ENCODE results near the gene OTUD6A.
A peak's percentile ranks its signal among the peaks of the same experiment; 100 is the strongest.
"Not testable (repeated sequence)": the region's sequence is repeated elsewhere in the genome, so short reads cannot be mapped to it uniquely, and the experiment has no call there.

The OTUD6A gene

DNA sequence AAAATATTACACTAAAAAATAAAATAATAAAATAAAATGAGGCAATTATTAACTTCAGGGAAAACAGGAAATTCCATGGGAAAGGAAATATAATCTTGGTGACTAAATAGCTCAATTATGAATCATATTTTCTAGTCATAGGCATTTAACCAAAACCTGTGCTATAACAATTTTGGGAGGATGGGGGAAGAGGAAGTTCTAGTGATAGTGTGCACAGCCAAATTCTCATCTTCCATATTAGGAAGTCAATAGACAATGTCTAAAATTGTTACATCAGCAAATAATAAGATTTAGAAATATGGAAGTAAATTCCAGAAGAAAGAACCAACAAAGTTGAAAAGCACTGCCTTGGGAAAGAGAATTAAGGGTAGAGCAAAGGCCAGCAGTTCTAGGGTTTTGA lies 15.3 kb upstream of the OTUD6A start:
- no peak for DNase-seq (ENCODE audit: low spot score)

DNA sequence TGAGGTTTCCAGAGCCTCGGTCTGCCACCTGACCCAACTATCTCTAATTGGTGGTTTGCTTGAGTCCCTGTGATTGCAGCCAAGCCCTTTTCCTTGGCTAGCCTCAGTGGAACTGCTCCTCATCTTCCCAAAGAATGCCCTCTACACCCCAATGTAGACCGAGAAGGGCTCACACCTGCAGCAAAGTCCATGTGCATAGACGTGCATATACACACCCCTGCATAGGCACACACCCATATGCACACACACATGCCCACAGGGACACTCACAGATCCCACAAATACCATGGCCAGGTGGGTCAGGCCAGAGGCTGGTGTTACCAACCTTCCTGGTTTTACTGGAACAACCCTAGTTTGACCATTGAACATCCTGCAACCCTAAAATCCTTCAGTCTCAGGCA lies 12.9 kb upstream of the OTUD6A start:
- no peak for DNase-seq (ENCODE audit: low spot score)

DNA sequence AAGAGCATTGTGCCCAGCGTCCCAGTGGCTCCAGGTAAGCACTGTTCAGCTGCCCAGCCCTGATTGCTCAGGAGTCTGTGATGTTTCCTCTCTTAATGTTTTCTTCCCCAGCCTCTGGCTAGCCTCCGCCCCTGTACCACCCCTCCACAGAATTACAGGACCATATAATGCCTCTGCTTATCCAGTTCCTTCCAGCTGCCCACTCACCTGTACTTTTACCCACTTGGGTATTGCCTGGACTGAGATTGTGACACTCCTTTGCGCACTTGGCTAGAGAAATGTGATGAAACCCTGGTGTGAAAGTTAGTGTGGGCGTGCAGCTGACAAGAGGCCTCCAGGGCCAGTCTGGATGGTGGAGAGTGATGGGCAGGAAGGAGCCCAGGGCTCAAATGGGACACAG lies 12.3 kb upstream of the OTUD6A start, which contains the start of gene AWAT2:
Gene AWAT2, minus strand, starts transcription at position 14 of the 400 bp plus-strand sequence. Its CDS starts 6 bp downstream, at position 8.
- DNase-seq (ENCODE audit: low spot score) = no peak

DNA sequence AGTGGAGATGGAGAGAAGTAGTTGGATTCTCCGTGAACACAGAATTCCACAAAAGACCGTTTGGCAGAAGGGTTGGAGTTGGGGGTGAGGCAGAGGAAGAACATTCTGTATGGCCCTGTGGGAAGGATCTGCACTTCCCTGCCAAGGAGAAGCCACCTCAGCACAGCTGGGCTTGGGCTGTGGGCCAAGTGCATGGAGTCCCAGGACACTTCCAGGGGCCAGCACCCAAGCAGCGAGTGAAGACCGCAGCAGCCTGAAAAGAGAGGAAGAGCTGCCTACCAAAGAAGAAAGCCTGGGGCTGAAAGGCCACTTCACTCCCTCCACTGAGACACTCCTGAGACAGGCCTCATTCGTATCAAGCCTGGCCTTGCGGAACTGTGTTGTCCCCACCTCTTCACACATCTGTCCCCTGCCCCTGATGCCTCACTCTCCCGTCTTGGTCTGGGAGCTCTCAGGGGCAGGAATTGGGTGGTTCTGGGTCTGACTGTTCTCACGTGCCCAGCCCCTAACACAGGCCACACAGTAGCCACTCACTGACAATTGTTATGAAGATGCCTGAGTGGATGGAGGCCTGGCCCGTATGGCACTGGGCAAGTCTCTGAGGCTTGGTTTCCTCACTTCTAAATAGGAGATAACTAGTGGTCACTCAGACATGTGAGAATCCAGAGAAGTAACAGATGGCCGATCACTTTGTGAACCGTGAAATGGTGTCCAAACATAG lies 9.2 kb upstream of the OTUD6A start:
- no peak for DNase-seq (ENCODE audit: low spot score)

DNA sequence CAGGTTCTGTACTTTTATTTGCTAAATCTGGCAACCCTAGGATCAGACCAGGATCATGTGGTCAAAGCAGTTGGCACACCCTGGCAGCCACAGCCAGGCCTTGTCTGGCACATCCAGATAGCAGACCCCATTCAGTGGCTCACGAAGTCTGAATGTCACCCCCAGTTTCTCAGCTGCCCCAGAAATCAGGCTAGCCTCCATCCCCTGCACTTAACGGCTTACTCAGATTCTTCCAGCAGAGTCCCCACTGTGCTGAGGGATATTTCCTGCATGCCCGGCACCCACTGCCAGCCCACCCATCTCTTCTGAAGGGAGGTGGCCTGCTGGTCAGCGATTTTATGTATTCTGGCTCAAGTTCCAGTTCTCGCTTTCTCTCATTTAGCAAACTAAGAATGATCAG lies 7.9 kb upstream of the OTUD6A start:
- no peak for DNase-seq (ENCODE audit: low spot score)

DNA sequence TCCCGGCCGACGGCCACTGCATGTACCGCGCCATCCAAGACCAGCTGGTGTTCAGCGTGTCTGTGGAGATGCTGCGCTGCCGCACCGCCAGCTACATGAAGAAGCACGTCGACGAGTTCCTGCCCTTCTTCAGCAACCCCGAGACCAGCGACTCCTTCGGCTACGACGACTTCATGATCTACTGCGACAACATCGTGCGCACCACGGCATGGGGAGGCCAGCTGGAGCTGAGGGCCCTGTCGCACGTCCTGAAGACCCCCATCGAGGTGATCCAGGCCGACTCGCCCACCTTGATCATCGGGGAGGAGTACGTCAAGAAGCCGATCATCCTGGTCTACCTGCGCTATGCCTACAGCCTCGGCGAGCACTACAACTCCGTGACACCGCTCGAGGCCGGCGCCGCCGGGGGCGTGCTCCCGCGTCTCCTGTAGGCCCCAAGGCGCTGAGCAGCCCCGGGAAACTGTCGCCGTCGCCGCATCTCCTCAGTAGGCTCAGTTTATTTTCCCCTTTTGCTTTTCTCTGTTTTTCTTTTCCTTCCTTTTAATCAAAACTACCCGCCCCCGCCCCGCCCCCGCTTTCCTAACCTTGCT lies 799 bp downstream of the OTUD6A start:
- no peak for DNase-seq (ENCODE audit: low spot score)

DNA sequence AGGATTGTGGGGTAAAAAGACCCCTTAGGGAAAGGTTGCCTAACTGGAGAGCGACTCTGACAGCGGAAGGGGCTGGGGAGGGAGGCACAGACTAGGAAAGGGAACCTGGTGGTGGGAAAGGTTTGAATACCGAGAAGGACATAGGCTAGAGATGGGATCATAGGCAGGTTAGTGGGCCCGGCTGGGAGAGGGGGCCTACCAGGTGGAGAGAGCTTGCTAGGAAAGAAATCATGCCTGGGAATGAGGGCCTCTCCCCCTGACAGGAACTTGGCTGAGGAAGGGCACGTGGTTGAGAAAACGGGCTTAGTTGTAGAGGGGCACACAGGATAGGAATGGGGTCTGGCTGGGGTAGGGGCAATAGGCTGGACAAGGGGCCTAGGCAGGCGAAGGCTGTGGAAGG lies 4.4 kb downstream of the OTUD6A start:
- DNase-seq (ENCODE audit: low spot score) = no peak

DNA sequence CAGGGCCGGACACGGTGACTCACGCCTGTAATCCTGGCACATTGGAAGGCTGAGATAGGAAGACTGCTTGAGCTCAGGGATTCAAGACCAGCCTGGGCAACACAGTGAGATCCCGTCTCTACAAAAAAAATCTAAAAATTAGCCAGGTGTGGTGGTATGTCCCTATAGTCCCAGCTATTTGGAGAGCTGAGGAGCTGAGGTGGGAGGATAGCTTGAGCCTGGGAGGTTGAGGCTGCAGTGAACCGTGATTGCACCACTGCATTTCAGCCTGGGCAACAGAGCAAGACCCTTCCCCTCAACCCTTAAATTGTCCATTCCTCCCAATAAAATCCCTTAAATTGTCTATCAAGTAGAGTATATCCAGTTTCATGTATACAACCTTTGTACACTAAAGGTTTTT lies 17.0 kb downstream of the OTUD6A start:
- DNase-seq (ENCODE audit: low spot score) = no peak

DNA sequence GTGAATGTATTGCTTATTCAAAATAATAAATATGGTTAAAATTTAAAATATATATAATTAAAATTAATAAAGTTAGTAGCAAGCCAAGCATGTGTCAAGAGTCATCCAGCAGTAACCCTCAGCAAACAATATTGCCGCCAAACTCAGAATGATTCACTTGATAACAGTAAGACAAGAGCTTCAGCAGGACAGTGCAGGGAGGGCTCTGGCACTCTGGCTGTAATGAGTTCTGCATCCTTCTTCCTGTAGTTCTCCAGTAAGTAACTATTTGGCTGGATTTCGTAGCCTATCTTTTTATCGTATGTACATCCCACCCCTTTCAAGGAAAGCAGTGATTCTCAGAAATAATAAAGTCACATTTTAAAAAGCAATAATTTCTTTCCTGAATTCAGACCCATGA lies 17.6 kb downstream of the OTUD6A start:
- no peak for DNase-seq (ENCODE audit: low spot score)

DNA sequence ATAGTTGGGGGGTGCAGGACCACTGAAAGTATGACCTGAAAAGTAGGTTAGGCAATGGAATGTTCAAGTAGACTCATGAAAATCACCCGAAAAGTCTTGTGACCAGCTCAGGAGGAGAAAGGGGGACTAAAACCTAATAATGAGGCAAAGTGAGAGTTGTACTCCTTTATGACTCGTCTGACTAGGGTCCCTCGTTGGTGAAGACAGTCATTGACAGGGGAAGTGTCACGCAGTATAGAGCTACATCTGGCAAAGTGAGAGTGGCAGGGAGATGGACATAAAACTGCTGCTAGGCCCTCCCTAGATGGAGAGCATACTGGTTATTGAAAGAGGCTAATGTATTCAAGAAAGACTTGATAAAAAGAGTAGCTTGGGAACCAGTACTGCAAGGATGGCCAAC lies 20.5 kb downstream of the OTUD6A start:
- no peak for DNase-seq (ENCODE audit: low spot score)

DNA sequence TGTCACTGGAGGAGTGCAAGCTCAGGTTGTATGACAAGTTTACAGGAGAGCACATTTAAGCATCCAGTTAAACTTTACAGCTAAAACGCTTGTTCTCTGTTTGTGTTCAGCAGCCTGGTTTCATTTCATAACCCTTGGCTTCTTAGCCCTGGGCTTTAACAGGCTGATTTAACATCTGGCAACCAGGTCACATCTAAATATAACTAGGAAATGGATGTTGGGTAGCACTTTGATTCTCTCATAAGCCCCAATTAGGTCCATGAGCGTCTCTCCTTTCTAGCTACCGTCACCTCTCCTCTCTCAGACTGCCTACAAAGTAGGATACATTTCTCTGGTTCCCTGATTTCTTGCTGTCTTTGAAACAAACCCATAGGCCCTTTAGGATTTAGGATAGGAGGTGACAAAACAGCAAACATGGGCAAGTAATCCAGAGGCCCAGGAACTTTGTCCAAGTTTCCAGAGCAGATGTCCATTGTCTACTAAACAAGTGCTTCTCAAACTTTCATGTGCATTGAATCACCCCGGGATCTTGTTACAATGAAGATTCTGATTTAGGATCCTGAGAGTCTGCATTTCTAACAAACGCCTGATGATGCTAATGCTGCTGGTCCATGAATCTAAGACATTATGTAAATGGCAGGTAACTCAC lies 22.5 kb downstream of the OTUD6A start:
- no peak for DNase-seq (ENCODE audit: low spot score)

DNA sequence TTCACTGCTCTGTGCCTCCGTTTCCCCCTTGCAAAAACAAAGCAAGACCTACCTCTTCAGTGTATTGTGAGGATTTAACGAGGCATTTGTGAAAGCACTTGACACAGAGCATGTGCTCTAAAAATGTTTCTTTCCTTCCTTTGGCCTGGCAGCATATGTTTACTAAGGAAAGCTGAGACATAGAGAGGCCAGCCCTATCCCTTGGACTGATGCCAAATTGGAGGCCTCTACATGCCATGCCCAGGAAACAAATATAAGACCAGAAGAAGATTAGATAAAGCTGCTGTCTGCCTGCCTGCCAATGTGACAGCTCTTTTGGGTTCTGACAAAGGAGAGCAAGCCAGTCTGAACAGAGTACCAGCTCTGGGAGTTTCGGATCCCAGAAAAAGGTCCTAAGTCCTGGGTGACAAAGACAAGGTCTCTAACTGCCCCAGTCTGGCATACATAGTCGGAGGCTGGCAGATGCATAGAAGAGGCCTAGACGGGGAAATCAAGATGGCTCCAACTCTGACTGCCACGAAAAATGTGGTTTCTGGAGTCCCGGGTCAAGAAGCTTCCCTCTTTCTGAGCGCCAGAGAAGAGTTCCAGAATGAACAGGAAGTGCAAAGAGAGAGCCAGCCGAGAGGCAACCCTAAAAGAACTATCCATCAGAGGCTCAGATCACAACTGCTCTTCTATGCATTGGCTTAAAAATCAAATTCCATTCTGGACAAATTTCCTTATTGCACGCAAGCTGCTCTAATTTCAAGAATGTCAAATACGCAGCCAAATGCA lies 25.8 kb downstream of the OTUD6A start:
- peak; percentile 11 for DNase-seq (ENCODE audit: low spot score)

DNA sequence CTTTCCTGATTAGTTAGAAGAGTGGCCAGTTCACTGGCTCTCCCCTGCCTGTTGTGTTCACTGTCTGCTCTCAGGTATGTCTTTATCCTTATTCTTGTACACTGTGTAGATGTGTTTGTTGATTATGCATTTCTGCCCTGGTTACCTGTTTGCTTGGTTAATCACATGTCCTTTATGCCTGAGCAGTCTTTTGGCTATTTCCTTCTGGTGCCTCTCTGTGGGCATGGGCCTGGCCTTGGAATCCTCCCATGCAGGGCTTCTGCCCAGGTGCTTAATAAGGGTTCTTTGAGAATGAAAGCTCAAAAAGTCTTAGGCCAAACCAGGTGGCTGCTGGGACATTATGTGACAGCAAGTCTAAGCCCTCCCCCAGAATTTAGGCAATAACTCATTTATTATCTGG lies 26.5 kb downstream of the OTUD6A start:
- DNase-seq (ENCODE audit: low spot score) = peak; percentile 9

DNA sequence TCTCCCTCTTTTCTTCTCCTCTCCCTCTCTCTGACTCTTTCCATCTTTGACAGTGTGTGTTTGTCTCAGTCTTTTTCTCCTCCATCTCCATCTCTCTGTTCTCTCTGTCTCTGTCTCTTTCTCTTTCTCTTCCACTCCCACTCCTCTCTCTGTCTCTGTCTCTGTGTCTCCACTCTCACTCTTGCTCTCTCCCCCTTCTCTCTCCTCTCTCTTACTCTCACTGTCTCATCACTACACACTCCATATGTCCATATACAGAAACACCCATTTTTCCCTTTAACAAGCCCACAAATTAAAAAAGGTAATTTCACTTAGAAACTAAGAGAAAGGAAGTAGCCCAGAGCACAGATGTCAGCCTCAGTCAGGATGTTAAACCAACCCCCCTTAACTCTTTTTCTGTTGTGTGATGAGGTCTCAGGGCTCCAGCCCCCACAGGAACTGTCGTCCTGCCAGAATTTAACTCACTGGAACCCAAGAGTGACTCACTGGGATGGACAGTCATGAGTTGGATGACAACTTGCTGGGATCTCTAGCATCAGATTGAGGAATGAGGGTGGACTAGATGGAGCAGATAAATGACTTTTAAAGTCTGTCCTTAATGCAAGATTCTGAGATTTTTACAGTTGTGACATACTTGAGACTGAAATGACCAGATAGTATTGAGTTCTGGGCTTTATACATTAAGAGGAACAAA lies 27.5 kb downstream of the OTUD6A start:
- no peak for DNase-seq (ENCODE audit: low spot score)

DNA sequence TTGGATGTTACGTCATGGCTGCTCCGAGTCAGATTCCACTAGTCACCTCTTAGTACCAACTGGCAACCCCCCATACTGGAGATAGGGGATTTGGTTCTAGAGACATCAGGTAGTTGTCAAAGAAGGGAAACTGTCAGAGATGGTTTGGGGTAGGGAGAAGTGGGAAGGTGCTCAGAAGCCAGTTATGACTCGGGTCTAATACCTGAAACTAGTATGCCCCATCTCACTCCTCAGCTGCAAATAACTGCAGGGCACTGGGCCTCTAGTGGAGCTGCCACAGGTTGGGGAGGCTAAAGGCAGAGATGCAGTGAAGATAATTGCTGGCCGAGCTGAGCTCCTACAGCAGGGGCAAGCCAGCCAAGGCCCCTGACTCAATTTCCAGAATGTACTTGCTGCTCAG lies 30.0 kb downstream of the OTUD6A start:
- no peak for DNase-seq (ENCODE audit: low spot score)

DNA sequence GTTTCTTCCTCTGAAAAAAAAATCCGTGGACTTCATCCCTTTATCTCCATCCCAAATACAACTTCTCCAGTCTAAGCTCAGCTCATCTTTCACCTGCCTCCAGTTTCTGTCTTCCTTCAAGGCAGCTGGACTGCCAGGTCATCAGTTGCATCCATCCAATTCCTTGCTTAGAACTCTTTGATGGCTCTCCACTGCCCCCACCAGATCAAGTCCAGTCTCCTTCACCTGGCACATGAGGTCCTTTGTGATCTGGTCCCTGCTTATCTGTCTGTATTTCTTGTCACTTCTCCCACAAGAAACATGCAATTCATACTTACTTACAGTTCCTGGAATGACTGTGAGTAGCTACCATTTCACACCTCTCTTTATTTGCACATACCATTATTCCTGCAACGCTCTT lies 33.8 kb downstream of the OTUD6A start:
- DNase-seq (ENCODE audit: low spot score) = no peak

DNA sequence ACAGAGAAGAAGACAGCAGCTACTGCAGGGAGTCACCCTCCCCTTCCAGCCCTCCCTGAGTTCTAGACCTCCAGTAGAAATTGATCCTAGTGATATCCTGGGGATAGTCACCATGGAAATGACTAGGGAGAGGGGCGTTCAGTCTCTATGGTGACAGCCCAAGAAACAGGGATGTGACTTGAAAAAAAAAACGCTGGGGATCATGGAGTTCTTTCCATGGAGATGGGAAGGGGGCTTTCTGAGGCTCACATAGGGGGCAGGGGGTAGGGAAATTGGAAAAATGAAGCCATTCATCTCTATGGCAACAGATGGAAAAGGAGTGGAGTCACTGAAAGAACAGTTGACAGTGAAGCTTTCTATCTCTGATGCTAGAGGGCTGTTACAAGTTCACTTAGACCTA lies 43.0 kb downstream of the OTUD6A start:
- DNase-seq (ENCODE audit: low spot score) = no peak

DNA sequence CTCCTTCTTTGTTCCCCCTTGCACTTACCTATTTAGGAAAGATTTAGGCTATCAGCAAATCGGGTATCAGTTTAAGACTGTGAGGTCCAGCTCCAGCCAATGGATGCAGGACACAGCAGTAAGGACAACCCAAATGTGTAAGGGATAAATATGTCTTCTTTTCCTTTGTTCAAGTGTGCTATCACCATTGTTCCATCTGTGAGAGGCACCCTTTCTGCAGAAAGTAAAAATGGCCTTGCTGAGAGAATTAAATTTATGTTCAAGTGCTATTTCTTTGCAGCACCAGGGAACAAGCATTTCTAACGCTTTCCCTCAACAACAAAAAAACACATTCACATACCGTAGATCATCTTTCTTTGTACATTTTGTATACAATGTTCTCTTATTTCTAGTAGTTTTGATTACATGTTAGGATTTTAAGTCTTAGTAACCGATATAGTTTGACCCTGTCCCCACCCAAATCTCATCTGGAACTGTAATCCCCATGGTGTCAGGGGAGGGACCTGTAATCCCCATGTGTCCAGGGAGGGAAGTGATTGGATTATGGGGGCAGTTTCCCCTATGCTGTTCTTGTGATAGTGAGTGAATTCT lies 49.3 kb downstream of the OTUD6A start:
- not testable (repeated sequence) for DNase-seq (ENCODE audit: low spot score)
